Hematopoietic multipotent progenitor cell treated with erythropoietin and hydrocortisone succinate and interleukin-3 and kit ligand, for 4 days (in vitro differentiated cells): ENCODE measurements around the gene RPTOR.

Experiments used
- DNase-seq: peaks from one replicate; pipeline ENCODE4 v3.0.0-alpha.2; 2015

RPTOR gene

GRCh38 chr17:80770881-80771611 is 226.4 kb downstream of the RPTOR start:
- DNase-seq = no peak

- no peak for DNase-seq
Measured at GRCh38 chr17:80771612-80772005, 227.0 kb downstream of the RPTOR start.

- no peak for DNase-seq
Measured at GRCh38 chr17:80772906-80773242, 228.2 kb downstream of the RPTOR start.

- DNase-seq = peak; percentile 29
Measured at GRCh38 chr17:80773243-80773991, 228.8 kb downstream of the RPTOR start.

GRCh38 chr17:80774146-80774545 is 229.5 kb downstream of the RPTOR start:
- DNase-seq = no peak

- DNase-seq = peak; percentile 46
Measured at GRCh38 chr17:80774643-80775281, 230.1 kb downstream of the RPTOR start.

- DNase-seq = no peak
Measured at GRCh38 chr17:80775863-80776262, 231.2 kb downstream of the RPTOR start.

GRCh38 chr17:80777274-80777673 is 232.6 kb downstream of the RPTOR start:
- no peak for DNase-seq

GRCh38 chr17:80778716-80779115 is 234.1 kb downstream of the RPTOR start:
- no peak for DNase-seq

GRCh38 chr17:80779336-80779735 is 234.7 kb downstream of the RPTOR start:
- no peak for DNase-seq

- DNase-seq = peak; percentile 63
Measured at GRCh38 chr17:80779961-80780380, 235.3 kb downstream of the RPTOR start.

GRCh38 chr17:80780381-80781198 is 236.0 kb downstream of the RPTOR start:
- DNase-seq = no peak

- peak; percentile 49 for DNase-seq
Measured at GRCh38 chr17:80781211-80781610, 236.6 kb downstream of the RPTOR start.

GRCh38 chr17:80781807-80782277 is 237.2 kb downstream of the RPTOR start:
- no peak for DNase-seq

- no peak for DNase-seq
Measured at GRCh38 chr17:80782536-80783427, 238.1 kb downstream of the RPTOR start.

GRCh38 chr17:80783486-80783885 is 238.8 kb downstream of the RPTOR start:
- DNase-seq = no peak

- no peak for DNase-seq
Measured at GRCh38 chr17:80783971-80784370, 239.3 kb downstream of the RPTOR start.

- DNase-seq = no peak
Measured at GRCh38 chr17:80785477-80786178, 241.0 kb downstream of the RPTOR start.

GRCh38 chr17:80786470-80786869 is 241.8 kb downstream of the RPTOR start:
- no peak for DNase-seq

- no peak for DNase-seq
Measured at GRCh38 chr17:80786887-80787286, 242.2 kb downstream of the RPTOR start.

GRCh38 chr17:80787881-80788280 is 243.2 kb downstream of the RPTOR start:
- no peak for DNase-seq
